Measurements from ENCODE around the gene STON1.
A peak's percentile ranks its signal among the peaks of the same experiment; 100 is the strongest.
"Not testable (repeated sequence)": the region's sequence is repeated elsewhere in the genome, so short reads cannot be mapped to it uniquely, and the experiment has no call there.

Gene STON1

DNA sequence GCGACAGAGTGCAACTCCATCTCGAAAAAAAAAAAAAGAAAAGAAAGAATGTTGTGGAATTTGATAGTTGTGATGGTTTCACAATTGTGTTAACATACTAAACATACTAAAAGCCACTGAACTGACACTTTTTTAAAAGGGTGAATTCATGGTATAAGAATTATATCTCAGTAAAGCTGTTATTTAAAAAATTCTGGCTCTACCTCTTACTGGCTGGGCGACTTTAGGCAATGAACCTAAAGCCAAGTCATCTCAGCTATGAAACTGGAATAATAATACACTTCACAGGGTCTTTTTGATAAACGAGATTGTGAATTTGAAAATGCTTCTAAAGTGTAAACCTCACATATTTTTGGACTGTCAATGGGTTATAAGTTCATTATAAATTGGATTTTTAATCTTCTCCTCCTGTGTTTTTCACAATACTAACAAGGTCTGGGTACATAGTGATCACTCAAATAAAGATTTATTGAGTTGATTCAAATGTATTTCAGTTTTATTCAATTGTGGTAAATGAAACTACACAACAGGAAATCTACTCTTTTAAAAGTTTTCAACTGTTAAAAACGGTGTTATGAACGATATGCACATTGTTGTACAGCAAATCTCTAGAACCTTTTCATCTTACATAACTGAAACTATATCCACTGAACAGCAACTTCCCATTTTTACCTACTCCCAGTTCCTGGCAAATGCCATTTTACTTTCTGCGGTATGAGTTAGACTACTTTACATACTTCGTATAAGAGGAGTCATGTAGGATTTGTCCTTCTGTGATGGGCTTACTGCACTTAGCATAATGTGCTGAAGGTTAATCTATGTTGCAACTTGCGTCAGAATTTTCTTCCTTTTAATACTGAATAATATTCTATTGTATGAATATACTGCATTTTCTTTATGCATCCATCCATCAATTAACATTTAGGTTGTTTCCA, 44.7 kb downstream of the STON1 start:
- no peak for DNase-seq

- no peak for DNase-seq
Observed at GRCh38 chr2:48578313-48578712, 48.4 kb downstream of the STON1 start.

DNA sequence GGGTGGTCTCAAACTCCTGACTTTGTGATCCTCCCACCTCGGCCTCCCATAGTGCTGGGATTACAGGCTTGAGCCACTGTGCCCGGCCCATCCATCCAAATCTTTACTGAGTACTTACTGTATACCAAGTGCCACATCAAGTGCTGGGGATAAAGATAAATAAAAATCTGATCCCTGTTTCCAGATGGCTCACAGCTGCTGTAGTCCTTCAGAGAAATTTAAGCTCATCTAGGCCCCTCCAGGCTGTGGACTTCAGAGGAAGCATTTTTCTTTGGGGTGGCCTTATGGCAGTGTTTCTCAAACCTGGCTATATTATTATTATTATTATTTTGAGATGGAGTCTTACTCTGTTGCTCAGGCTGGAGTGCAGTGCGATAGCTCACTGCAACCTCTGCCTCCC, 54.0 kb downstream of the STON1 start:
- DNase-seq = no peak

DNA sequence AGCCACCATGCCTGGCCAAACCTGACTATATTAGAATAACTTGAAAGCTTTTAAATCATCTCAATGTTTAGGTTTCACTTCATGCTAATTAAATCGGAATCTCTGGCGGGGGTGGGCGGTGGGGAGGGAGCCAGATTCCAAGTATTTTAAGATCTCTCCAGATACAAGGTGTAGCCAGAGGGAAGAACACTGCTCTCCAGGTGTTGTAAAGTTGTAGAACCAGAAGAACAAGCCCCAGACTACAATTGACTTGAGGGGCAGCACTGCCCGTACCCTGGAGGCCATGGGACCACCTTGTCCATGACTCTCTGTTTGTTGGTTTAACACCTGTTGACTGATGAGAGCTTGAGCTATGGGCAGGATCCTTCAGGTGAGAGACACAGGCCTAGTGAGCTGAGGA, 54.6 kb downstream of the STON1 start:
- DNase-seq = no peak

DNA sequence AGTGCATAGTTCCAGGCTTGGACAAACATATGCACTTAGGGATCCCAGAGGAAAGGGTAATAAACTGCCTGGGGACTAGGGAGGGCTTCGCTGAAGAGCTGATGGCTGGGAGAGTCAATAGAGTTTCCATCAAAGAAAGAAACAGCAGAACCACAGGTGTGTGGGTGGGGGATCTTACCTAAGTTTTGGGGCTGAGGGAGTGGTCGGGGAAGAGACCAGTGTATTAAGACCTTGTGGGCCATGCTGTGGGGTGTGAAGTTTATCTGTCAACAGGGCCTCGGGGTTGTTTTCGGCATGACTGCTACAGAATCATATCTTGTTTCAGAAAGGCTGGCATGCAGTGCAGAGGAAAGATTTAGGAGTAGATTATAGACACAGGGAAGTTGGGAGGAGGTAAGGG, 56.5 kb downstream of the STON1 start:
- DNase-seq = no peak

GRCh38 chr2:48587560-48587959, 57.6 kb downstream of the STON1 start:
- no peak for DNase-seq

- DNase-seq = no peak
Observed at GRCh38 chr2:48587961-48588360, 58.0 kb downstream of the STON1 start.

DNA sequence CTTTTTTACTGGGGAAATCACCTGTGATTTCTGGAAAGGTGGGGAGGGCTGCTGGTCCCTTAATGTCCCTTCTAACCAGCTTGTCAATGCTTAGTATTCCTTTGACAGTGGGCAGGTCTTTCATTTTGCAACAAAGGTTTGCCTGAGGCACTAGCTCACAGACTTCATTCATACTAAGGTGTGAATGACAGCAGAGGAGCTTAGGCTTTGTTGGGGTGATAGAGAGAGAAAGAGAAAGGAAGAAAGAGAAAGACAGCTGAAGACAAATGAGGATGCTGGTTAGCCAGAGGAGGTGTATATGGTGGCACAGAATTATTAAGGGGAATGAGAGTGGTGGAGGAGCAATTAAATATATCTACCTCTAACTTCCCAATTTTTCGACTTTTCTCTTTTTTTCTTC, 58.8 kb downstream of the STON1 start:
- no peak for DNase-seq

GRCh38 chr2:48589170-48589767, 59.3 kb downstream of the STON1 start:
- DNase-seq = peak; percentile 21

DNA sequence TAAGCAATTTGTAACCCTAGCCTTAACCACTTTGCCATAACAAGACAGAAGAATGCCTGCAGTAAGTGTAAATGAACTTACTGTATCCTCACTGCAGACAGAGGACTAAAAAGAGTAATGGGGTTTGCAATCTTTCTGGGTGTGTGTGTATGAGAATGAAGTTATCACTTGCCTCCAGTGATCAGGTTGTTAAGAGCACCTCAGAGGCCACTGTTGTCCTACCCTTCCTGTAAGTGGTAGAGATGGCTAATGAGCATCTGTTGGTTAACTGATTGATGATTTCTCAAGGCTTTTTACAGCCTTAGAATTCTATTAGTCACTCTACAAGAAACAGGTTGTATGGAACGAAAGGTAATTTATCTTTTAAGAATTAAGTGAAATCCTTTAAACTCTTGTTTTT, 60.1 kb downstream of the STON1 start:
- DNase-seq = no peak

GRCh38 chr2:48592067-48592466, 62.1 kb downstream of the STON1 start:
- DNase-seq = no peak

DNA sequence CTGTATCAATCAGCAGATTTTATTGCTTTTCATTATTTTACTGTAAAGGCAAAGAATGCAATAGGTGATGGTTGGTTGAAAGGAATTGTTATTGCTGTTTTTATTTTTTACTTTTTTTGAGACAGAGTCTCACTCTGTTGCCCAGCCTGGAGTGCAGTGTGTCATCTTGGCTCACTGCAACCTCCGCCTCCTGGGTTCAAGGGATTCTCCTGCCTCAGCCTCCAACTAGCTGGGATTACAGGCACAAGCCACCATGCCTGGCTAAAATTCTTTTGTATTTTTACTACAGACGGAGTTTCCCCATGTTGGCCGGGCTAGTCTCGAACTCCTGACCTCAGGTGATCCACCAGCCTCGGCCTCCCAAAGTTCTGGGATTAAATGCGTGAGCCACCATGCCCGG, 66.8 kb downstream of the STON1 start:
- not testable (repeated sequence) for DNase-seq

- no peak for DNase-seq
Observed at GRCh38 chr2:48597492-48597891, 67.5 kb downstream of the STON1 start.

DNA sequence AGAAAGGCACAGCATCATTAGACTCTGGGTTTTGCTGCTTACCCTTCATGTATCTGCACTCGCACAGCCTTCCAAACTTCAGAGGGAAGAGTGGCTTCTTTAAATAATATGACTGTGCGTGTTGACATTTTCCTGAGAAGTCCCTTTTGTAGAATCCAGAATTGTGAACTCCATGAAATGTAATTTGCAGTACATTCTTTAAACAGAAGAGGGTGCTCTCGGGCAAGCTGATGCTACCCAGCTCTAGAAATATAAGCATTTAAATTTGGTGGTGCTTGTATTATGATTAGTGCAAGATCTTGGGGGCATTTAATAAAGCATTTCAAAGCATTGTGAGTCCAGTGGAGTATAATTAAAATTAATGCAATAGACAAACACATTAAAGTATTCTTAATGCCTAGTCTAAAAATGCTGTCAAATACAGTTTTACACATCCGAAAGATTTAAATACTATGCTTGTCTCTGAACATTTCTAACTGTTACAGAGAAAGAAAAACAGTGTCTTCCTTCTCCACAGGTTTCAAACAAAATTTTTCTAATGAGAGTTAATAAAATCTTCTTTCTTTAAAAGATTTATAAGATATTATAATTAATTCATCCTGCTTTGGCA, 70.4 kb downstream of the STON1 start:
- peak; percentile 65 for DNase-seq

DNA sequence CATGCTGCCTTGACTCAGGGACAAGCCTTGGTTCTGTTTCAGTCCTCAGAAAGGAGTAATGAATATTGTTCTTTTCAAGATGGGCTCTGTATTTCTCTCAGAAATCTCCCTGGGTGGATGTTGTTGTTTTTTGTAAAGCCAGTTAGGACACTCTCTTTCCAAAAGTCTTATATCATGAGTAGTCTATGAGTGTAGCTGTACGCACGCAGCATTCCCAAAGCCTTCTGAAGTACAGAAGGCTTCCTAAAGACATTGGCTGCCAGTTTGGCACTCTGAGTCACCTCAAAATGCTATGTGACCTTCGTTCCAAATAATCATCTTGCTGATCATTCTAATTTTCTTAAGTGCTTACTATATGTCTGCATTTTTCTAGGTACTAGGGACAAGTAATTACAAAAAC, 71.0 kb downstream of the STON1 start:
- no peak for DNase-seq

DNA sequence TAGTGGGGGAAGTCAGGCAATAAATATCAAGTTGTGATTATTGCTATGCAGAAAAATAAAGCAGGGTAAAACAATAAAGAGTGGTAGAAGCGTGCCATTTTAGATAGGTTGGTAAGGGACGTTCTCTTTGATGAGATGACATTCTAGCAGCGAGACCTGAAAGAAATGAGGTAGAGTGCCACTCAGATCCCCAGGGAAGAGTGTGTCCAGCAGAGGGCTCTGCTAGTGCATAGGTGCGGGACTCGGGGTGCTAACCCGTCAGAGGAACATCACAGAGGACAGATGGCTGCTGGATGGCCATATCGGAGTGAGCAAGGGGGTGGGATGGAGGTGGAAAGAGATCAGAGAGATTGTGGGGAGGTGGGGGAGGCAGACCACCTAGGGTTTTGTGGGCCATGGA, 71.4 kb downstream of the STON1 start:
- DNase-seq = no peak

- DNase-seq = no peak
Observed at GRCh38 chr2:48605482-48606175, 75.7 kb downstream of the STON1 start.

GRCh38 chr2:48607307-48608014, 77.5 kb downstream of the STON1 start:
- DNase-seq = no peak

GRCh38 chr2:48613211-48613610, 83.3 kb downstream of the STON1 start:
- DNase-seq = no peak

DNA sequence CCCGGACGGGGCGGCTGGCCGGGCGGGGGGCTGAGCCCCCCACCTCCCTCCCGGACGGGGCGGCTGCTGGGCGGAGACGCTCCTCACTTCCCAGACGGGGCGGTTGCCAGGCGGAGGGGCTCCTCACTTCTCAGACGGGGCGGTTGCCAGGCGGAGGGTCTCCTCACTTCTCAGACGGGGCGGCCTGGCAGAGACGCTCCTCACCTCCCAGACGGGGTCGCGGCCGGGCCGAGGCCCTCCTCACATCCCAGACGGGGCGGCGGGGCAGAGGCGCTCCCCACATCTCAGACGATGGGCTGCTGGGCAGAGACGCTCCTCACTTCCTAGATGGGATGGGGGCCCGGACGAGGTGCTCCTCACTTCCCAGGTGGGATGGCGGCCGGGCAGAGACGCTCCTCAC, 84.6 kb downstream of the STON1 start:
- not testable (repeated sequence) for DNase-seq

- DNase-seq = no peak
Observed at GRCh38 chr2:48617618-48618017, 87.7 kb downstream of the STON1 start, which contains the start of gene GTF2A1L. GTF2A1L (plus strand) TSS chr2:48617856; CDS start chr2:48617875, 19 bp downstream.

DNA sequence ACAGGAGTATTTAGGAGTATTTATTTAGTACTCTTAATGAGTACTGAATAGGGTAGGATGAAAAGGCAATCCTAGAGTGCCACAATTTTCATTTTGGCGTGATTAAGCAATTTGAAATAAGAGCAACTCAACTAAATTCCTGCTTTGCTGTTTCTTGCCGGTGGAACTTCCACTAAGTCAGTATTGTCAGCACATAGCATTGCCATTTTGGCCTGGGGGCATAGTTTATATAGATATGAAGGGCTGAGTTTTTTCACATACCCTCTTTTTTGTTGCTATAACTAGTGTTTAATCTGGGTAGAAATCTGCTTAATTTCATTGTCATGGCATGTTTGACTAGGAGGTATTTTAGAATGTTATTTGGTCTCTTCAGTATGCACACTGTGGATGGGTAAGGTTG, 89.6 kb downstream of the STON1 start:
- DNase-seq = no peak

DNA sequence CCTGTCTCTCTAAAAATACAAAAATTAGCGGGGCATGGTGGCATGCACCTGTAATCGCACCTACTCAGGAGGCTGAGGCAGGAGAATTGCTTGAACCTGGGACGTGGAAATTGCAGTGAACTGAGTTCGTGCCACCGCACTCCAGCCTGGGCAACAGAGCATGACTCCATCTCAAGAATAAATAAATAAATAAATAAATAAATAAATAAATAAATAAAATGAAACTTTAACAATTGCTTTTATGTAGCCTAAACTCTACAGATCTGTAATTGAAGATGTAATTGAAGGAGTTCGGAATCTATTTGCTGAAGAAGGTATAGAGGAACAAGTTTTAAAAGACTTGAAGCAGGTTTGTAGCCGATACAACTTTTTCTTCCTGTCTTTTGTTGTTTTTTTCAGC, 90.7 kb downstream of the STON1 start:
- DNase-seq = no peak

Data from DMS79 treated with DMSO at 0.1 percent for 48 hours (cell line).